D341Med (cell line): ENCODE measurements around the gene KIF17.
A peak's percentile ranks its signal among the peaks of the same experiment; 100 is the strongest.

ENCODE experiments used
- DNase-seq: peaks from one replicate; pipeline ENCODE4 v3.0.0; 2012; ENCODE audit warnings: low spot score

The KIF17 gene

GRCh38 chr1:20717452-20718342 lies at the start of gene KIF17:
KIF17 (minus strand) TSS chr1:20718007; CDS start chr1:20717706, 301 bp downstream.
- DNase-seq: peak; percentile 93

GRCh38 chr1:20767271-20767670 lies 49.5 kb upstream of the KIF17 start:
- DNase-seq: no peak

DNA sequence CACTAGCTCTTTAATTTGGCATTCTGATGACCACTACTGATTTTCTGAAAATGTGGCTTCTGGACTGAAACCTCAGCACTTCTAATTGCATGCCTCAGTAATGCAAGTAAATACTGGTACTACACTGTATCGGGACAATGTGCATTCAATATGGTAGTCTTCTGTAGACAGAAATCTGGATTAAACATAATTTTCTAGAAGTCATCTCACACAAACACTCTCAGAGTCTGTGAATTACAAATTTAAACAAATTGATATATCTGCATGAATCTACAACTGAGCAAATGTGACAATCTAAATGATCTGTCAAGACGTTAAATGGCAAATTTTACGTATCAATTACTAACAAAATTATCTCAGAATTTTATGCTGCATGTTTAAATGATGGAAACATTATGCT lies 45.6 kb upstream of the KIF17 start:
- DNase-seq: no peak

- DNase-seq: no peak
Observed at GRCh38 chr1:20760322-20760721, 42.5 kb upstream of the KIF17 start.

- DNase-seq: no peak
Observed at GRCh38 chr1:20753589-20753988, 35.8 kb upstream of the KIF17 start.

DNA sequence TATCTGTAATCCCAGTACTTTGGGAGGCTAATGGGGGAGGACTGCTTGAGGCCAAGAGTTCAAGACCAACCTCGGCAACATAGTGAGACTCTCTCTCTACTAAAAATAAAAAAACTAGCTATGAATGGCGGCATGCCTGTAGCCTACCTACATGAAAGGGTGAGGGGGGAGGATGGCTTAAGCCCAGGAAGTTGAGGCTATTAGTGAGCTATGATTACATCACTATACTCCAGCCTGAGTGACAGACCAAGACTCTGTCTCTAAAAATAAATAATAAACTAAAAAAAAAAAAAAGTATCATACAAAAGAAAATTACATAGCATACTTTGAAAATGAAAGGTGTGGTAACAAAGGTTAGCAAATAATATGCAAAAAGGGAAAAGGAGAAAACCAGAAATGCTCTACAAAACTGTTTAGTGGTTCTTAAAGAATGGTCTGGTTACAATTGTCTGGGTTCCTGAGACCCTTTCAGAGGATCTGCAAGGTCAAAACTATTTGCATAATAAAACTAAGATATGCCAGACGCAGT lies 33.7 kb upstream of the KIF17 start:
- no peak for DNase-seq

DNA sequence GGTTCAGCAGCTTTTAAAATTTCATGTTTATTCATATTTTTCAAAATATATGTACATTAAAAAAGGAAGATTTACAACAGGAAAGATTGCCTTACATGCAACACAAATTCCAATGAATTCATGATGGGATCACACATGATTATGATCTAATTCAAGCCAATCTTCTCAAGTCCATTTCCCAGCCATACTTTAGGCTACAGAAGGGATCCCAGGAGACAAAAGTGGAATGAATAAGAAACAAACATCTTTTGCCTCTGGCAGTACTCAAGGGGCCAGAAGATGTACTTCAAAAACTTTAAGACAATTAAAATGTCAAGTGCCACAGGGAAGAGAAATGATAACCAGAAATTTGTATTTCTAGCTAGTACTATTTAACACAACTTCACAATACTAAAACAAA lies 24.9 kb upstream of the KIF17 start:
- no peak for DNase-seq

- no peak for DNase-seq
Observed at GRCh38 chr1:20740781-20741180, 23.0 kb upstream of the KIF17 start.

DNA sequence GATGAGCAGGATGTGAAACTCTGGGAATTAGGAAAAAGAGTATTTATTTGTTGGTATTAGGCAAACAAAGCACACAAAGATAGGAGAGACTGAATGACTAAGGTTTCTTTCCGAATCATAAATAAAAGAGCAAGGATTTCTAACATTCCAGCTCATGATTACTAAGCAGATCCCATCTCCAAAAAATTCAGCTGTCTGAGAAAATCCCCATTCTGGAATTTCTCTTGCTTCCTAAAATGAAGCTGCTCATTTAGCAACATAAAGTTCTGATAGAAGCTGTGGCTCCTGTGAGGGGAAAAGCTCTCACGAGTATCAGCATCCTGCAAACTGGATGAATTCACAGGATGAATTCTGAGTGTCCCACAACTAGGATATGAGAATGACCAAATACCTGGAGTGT lies 21.4 kb upstream of the KIF17 start:
- no peak for DNase-seq

GRCh38 chr1:20735581-20736111 lies 17.8 kb upstream of the KIF17 start:
- no peak for DNase-seq

DNA sequence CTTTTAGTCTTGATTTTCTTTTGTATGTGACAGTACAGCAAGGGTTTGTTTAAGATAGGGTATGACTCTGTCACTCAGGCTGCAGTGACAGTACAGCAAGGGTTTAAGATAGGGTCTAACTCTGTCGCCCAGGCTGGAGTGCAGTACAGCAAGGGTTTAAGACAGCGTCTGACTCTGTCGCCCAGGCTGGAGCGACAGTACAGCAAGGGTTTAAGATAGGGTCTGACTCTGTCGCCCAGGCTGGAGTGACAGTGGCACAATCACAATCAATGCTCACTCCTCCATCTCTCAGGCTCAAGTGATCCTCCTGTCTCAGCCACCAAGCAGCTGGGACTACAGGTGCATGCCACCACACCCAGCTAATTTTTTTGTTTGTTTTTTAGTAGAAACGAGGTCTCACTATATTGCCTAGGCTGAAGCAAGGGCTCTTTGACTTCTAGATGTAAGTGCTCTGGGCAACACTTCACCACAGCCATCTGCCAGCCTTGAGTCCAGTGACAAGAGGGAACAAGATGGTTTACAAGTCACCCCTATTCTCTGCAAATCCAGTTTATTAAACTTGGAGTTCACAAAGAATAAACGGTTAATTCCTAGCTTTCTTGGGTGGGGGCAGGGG lies 15.7 kb upstream of the KIF17 start:
- DNase-seq: no peak

DNA sequence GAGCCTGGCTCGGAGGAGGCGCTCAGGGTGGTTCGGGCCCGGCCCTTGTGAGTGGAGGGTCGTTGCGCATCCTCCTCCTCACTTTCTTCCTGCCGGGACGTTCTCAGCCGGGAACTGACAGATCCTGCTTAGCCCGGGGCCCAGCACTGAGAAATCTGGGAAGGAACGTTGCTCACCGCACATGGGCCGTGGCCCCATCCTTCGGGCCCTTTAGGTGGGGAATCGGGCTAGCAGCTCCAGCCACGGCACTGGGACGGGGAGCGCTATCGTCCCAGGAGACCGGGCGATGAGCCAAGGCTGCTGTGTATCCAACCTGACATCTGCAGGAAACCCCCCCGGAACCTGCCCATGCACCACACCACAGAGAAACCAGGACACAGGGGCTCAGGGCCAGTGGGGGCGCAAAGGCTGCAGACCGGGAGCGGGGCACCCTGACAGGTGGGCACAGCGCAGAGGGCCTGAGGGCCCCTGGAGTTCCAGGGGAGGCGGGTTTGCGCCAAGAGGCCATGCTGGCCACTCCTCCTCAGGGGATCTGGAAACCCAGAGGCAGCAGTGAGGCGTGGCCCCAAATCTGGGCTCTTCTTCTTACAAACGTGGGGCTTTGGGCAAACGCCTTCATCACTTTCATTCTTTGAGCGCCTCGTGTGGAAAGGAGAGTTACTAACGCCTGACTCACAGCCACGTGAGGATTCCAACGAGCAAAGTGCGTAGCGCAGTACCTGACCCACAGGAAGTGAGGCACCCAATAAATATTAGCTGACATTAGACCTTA lies 15.0 kb upstream of the KIF17 start, which contains the start of gene SH2D5:
Gene SH2D5, minus strand, starts transcription at position 116 of the 772 bp plus-strand sequence. CDS start 4,659 bp downstream, outside the sequence.
- DNase-seq: peak; percentile 57

DNA sequence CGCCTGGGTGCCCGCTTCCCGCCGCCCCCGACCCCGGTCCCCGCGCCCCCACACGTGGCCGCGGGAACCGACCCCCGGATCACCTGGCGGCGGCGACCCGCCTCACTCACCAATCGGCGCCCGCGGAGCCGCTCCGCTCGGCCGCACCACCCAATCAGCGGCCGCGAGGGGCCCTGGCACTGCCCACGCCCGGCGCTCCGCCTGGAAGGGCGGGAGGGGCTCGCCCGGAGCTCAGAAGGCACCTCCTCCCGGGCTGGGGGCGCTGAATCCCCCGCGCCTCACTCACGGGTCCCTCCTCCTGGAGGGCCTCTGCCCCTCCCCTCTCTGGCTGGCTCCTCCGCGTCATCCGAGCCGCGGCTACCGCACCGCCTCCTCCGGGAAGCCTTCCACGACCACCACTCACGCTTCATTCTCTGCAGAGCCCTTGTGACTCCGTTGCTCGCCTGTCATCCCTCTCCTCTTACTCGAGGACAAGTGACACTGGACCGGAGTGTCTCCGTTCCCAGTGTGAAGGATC lies 14.3 kb upstream of the KIF17 start:
- DNase-seq: peak; percentile 96

DNA sequence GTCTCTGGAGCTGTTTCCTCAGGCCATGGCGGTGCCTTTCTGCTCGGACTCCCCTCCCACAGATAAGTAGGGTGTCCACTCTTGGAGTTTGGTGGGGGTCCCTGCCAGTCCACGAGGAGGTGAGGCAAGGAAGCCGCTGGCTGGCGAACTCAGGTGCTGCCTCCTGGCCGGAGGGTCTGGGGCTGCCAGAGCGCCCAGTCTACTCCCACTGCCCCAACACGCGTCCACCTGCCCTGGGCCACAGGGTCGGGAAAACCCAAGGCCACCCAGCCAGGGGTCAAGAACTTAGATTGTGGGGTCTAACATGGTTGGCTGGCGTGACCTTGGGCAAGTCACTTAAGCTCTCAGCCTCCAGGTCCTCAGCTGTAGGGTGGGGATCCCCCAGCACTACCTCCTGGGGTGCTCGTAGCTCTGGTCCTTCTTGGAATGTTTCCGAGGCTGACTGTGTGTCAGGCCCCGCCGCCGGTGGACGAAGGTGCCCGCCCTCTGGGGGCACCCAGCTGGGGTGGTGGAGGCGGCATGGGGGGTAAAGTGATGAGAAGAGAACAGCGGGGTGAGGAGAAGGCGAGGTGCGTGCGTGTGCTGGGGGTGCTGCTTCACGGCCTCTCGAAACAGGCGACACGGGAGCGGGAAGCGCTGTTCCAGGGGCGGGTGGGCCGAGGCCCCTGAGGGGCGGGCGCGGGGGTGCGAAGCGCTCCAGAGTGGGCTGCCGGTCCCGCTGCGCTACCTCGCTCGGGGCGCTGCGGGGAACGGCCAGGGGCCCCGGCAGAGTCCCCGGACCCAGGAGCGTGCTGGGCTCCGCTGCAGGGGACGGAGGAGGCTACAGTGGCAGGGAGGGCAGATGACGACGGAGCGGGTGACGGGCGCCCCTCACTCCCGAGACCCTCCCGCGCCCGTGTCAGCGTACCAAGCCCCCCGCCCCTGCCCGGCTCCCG lies 13.5 kb upstream of the KIF17 start:
- DNase-seq: peak; percentile 65

DNA sequence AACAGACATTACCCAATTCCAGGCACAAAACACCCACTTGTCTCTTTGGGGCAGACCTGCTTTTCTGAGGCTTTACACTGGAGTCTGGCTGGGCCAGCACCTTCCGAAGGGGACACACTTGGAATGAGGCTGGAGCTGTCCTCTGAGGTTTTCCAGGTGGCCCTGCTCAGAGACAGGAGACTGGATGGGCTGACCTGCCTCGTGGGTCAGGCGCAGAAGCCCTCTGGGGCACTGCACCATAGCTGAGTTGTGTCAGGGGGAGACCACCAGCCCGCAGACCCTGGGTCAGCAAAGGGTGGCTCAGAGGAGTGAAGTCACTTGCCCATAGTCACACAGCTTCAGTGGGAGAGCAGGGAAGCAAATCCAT lies 12.9 kb upstream of the KIF17 start:
- DNase-seq: no peak

GRCh38 chr1:20729990-20730689 lies 12.3 kb upstream of the KIF17 start:
- DNase-seq: no peak

GRCh38 chr1:20729155-20729931 lies 11.5 kb upstream of the KIF17 start:
- peak; percentile 44 for DNase-seq

DNA sequence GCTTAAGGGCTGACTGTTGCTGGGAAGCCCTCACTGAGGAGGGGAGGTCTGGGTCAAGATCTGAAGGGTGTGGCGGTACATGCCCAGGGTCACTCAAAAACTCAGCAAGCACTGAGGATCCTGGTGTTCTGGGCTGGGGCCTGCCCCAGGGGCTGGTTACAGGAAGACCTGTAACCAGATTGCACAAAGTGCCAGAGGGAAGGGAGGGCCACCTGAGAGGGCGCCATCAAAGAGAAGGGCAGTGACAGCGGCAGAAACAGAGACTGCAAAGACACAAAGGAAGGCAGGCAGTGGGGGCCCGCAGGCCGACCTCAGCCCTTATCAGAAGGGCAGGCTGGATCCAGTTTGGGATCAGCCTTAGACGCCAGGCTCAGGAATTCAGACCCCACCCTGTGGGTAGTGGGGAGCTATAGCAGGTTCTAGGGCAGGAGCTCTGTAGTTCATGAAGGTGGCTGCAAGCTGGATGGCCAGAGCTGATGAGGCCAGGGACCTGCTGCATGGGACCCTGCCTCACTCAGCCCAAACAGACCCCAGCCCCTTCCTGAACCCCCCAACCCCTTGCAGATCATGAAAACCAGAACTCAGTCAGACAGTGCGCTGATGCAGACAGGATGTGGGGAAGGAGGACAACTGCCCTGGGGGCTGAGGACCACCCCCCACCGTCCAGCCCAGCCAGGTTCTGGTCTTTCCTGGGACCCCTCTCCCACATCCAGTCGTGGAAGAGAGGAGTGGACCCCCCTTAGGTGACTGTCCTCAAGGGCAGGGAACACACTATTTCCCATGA lies 10.8 kb upstream of the KIF17 start:
- DNase-seq: peak; percentile 14
